ENCODE results near the gene SLC35A3.

The SLC35A3 gene

GRCh38 chr1:100074604-100075395 lies 105.0 kb downstream of the SLC35A3 start:
- no peaks in the 10 kb centered on the region for H3K27me3 Mint-ChIP-seq
- ATAC-seq (replicated peaks; ENCODE audit: extremely low read depth, poor library complexity, severe bottlenecking) (no peak), DNase-seq (ENCODE audit: low spot score in 2 of 2) (no peak)
- H3K9me3 Mint-ChIP-seq: no peaks in the 10 kb centered on the region
- peaks cover 23% of the 10 kb centered on the region for H3K4me1 Mint-ChIP-seq
- H3K27ac Mint-ChIP-seq (ENCODE audit: low read depth): peak overlapping the region; percentile 49
- H3K4me3 Mint-ChIP-seq: no peak overlapping the region
- peaks cover 72% of the 10 kb centered on the region for H3K36me3 Mint-ChIP-seq (ENCODE audit: insufficient read depth)

- Mint-ChIP-seq H3K4me1 (peaks cover 15% of the 10 kb centered on the region), H3K9me3 (no peaks in the 10 kb centered on the region), H3K27me3 (no peaks in the 10 kb centered on the region), H3K36me3 (ENCODE audit: insufficient read depth) (peaks cover 71% of the 10 kb centered on the region), H3K4me3 (no peak overlapping the region), H3K27ac (ENCODE audit: low read depth) (no peak overlapping the region)
- no peak for ATAC-seq (replicated peaks; ENCODE audit: extremely low read depth, poor library complexity, severe bottlenecking)
- DNase-seq (ENCODE audit: low spot score in 2 of 2): no peak
Measured at GRCh38 chr1:100075773-100076172, 106.0 kb downstream of the SLC35A3 start.

GRCh38 chr1:100076319-100076718 lies 106.5 kb downstream of the SLC35A3 start:
- peaks cover 14% of the 10 kb centered on the region for H3K4me1 Mint-ChIP-seq
- DNase-seq (ENCODE audit: low spot score in 2 of 2): no peak
- ATAC-seq (replicated peaks; ENCODE audit: extremely low read depth, poor library complexity, severe bottlenecking): no peak
- H3K4me3 Mint-ChIP-seq: no peak overlapping the region
- peak overlapping the region; percentile 13 for H3K27ac Mint-ChIP-seq (ENCODE audit: low read depth)
- H3K9me3 Mint-ChIP-seq: no peaks in the 10 kb centered on the region
- peaks cover 71% of the 10 kb centered on the region for H3K36me3 Mint-ChIP-seq (ENCODE audit: insufficient read depth)
- no peaks in the 10 kb centered on the region for H3K27me3 Mint-ChIP-seq

DNA sequence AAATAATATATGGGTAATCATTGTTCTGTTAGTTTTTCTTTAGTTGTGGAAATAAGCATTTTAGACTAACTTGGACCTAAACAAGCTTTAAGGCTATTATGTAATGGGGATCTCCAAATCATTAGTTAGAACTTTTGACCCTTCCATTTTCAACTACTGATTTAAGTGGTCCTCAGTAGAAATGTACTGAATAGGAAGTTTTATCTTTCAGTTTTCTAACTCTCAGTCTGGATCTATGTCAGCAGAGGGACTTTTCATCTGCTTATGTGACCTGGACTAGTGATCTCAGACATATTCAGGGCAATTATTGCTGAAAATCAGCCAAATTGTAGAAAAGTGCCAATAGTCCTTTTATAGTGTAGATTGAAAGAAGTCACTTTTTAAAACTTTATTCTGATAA lies 106.9 kb downstream of the SLC35A3 start:
- ATAC-seq (replicated peaks; ENCODE audit: extremely low read depth, poor library complexity, severe bottlenecking): no peak
- no peaks in the 10 kb centered on the region for H3K27me3 Mint-ChIP-seq
- H3K36me3 Mint-ChIP-seq (ENCODE audit: insufficient read depth): peaks cover 71% of the 10 kb centered on the region
- H3K9me3 Mint-ChIP-seq: no peaks in the 10 kb centered on the region
- no peak for DNase-seq (ENCODE audit: low spot score in 2 of 2)
- H3K4me3 Mint-ChIP-seq: no peak overlapping the region
- H3K4me1 Mint-ChIP-seq: peaks cover 14% of the 10 kb centered on the region
- peak overlapping the region; percentile 13 for H3K27ac Mint-ChIP-seq (ENCODE audit: low read depth)

DNA sequence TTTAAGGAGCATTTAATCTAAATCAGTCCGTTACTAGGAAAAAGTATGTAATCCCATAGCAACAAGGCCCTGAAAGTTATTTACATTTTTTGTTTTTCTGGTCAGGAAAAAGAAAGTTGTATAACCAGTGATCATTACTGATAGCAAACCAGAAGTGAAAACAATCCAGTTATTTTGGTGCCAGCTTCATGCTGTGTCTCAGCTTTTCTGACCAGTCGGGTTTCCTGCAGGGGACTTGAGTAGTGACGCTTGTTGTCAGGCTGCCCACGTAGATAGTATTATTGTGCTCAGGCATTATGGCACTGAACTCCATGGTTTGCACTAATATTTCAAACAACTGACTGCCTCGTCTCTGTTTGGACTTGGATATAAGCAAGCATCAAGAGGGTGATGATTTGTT lies 107.7 kb downstream of the SLC35A3 start:
- Mint-ChIP-seq H3K4me1 (peaks cover 14% of the 10 kb centered on the region), H3K27me3 (no peaks in the 10 kb centered on the region), H3K4me3 (no peak overlapping the region), H3K27ac (ENCODE audit: low read depth) (no peak overlapping the region), H3K36me3 (ENCODE audit: insufficient read depth) (peaks cover 70% of the 10 kb centered on the region), H3K9me3 (no peaks in the 10 kb centered on the region)
- DNase-seq (ENCODE audit: low spot score in 2 of 2) (no peak), ATAC-seq (replicated peaks; ENCODE audit: extremely low read depth, poor library complexity, severe bottlenecking) (no peak)

DNA sequence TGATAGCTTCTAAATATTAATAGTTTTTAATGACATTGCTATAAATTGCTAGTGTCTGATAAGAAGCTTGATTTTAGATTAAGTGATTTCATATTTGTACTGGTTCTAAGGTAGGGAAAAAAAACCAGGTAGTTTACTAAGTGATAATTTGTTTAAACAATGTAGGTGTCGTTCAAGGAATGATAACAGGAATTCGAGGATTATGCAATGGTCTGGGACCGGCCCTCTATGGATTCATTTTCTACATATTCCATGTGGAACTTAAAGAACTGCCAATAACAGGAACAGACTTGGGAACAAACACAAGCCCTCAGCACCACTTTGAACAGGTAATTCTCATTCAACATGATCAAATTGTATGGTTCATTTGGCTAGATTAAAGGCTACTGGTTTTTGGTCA lies 110.5 kb downstream of the SLC35A3 start:
- H3K9me3 Mint-ChIP-seq: no peaks in the 10 kb centered on the region
- DNase-seq (ENCODE audit: low spot score in 2 of 2): no peak
- no peak overlapping the region for H3K27ac Mint-ChIP-seq (ENCODE audit: low read depth)
- no peaks in the 10 kb centered on the region for H3K27me3 Mint-ChIP-seq
- peaks cover 57% of the 10 kb centered on the region for H3K36me3 Mint-ChIP-seq (ENCODE audit: insufficient read depth)
- H3K4me1 Mint-ChIP-seq: no peaks in the 10 kb centered on the region
- no peak overlapping the region for H3K4me3 Mint-ChIP-seq
- no peak for ATAC-seq (replicated peaks; ENCODE audit: extremely low read depth, poor library complexity, severe bottlenecking)
